ENCODE measurements around the gene NR3C1. TPM values are rescaled to one million over a fixed set of nuclear protein-coding genes. Genes with fewer than 3 reads are reported as not detected.

Gene NR3C1
- total RNA-seq, 1 donor from 2014 or later: 156 TPM

- DNase-seq: no peak
Observed at GRCh38 chr5:143425835-143426234, 22.3 kb upstream of the NR3C1 start.

GRCh38 chr5:143418140-143418866, 14.8 kb upstream of the NR3C1 start:
- DNase-seq: no peak

DNA sequence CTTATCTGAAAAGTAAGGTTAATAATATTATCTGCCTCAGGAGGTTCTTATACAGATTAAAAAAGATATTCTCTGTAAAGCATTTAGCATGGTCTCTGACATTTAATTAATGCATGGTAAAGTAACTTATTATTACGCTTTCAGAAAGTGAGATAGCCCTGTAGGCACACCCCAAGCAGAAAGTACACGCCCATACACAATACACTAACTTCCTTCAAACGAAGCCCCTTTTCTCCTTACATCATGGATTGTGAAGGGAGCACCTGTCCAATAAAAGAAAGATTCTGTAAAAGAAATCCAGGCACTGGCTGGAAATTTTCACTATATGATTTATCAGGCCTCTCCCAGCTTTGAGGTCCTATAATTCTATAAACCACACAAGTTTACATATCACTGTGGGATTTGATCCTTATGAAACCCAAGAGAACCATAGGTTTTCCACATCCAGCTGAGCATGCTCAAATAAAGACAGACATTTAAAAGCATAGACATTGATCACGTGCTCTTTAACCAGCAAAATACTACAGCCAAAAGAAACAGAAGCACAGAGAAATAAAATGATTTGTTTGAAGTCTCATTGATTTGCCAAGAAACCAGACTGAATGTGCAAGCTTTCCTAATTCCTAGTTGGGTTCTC, 14.1 kb upstream of the NR3C1 start:
- DNase-seq: no peak

- DNase-seq: no peak
Observed at GRCh38 chr5:143416411-143416810, 12.9 kb upstream of the NR3C1 start.

DNA sequence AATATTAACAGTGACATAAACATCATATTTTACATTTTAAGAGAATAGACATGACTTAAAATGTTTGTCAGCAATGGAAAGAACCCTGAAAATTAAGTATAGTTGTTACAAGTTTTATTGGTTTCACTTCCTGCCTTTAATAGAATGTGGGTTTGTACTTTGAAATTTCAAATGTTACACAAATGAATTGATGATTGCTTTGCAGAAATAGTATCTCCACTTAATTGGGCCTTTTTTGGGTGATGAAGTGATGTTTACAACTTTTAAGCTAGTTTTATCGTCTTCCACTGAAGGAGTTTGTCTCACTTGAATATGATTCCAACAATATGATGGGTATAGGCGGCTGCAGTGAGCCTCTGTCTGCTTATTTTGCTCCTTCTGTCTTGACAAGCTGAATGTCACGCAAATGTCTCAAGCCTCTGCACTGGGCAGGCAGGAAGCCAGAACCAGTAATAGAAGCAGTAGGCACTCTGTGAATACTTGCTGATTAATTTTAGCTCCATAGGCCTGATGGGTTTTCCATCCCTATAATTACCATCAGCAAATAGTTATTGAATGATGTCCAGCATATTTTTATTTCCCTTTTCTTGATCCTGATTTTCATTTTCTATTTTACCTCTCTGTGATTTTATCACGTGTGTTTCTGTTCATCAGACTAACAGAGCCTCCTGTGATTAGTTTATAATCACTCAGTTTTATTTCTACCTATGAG, 10.6 kb upstream of the NR3C1 start:
- DNase-seq: peak; percentile 58

DNA sequence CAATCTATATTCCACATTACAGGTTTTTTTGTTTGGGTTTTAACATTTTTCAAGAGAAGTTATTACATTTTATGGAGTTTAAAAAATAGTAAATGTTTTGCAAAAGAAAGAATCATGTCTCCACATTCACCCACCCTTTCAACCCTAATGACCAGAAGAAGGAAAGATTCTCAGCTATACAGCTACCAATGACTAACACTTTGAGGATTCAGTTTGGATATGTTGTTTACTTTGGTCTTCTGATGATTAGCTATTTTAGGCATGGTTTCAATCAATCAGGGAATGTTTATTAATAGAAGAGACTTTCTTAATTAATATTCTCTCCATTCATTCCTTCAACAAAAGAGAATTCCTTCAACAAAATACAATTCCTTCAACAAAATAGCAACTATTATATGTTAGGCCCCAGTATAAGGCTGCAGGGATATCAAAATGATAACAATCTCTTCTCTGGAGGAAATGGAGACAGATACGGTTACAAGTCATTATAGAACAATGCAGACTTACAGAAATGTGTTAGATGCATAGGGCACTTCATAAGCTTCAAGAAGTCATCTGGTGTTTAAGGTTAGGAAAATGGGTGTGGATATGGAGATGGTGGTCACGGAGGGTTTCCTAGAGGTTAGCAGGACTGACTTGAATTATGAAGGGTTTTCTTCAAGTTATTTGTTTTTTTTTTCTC, 9.3 kb upstream of the NR3C1 start:
- no peak for DNase-seq

GRCh38 chr5:143409926-143410325, 6.4 kb upstream of the NR3C1 start:
- no peak for DNase-seq

DNA sequence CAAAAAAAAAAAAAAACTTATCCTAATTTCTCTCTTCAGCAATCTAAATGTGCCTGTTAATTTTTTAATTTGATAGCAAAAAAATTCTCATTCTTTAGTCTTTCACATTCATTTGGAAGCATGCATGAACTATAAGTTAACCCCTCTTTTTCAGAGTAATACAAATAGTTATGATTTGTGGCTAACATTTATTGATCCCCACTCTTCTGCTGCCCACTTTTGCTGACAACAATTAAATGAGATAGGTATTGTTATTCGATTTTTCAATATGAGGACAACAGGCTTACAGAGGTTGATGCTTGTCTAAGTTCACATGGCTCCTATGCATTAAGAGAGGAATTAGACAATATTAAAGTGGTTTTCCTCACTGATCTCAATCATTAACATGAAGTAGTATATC, 2.9 kb upstream of the NR3C1 start:
- DNase-seq: no peak

- DNase-seq: no peak
Observed at GRCh38 chr5:143405849-143406098, 2.3 kb upstream of the NR3C1 start.

GRCh38 chr5:143405063-143405848, 1.8 kb upstream of the NR3C1 start:
- peak; percentile 94 for DNase-seq

DNA sequence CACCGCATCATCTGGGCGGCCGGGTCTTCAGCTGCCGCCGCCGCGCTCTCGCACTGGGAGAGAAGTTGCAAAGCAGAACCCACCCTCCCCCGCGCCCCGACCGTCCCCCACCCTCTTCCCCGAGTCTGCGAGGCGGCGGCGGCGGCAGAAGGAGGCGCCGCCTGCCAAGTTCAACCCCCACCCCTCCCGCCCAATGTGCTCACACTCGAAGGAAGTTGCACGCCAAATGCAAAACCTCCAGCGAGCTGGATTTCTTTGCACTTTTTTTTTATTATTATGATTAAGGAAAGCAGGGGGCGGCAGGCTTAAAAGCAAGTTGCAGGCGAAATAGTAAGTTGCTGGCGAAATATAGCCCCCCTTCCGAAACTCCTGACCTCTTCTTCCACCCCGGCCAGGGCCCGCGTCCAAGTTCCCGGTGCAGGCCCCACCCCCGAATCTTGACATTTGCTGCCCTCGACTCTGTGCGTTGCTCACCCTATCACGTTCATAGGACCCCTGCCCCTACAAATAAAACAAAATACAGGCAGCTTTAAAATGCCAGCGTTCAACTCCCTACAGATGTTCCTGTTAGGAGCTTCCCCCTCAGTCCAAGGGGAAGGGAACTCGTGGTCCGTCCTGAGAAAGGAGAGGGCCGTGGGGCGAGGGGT, 1.1 kb upstream of the NR3C1 start:
- peak; percentile 93 for DNase-seq

DNA sequence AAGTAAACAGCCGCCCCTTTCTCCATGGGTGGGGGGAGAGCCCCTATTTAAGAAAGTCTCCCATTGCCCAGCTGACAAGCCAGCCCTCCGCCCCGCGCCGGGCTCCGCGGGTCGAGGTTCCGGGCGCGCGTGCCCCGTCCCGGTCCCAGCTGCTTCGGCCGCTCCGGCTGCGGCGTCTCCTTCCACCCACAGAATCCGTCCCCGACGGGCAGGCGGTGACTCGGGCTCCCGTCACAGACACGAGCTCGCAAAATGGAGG, 223 bp downstream of the NR3C1 start:
- no peak for DNase-seq

DNA sequence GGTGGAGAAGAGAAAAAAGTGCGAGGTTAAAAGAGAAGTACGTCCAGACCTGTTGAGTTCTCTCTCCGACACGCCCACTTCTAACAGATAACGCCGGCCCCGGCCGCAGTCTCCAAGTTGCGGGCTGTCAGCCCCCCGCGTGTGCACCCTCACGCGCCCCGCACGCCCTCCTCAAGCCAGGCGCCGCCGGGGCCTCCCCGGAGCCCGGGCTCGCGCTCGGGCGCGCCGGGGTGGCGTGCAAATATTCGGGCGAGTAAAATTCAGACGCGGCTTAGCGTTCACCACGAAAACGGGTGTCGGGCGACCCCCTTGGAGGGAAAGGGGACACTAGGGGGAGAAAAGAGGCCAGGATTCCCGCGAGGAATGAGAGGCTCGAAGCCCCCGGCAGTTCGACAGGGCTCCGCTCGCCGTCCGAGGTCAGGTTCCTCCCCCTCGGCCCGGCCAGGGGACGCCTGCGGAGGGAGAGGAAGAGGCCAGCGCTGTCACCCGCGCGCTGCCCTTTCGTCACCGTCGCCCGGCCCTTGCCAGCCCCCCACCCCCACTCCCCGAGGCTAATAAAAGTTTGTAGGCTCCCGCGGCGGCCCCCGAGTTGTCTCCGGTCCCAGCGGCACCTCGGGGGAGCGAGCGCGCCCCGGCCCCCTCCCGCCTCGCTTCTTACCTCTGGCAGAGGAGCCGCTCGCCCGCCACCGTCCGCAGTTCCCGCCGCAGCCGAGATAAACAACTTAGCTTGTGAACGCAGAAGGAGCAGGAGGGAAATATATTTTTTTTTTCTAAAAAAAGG, 743 bp downstream of the NR3C1 start:
- DNase-seq: peak; percentile 64

DNA sequence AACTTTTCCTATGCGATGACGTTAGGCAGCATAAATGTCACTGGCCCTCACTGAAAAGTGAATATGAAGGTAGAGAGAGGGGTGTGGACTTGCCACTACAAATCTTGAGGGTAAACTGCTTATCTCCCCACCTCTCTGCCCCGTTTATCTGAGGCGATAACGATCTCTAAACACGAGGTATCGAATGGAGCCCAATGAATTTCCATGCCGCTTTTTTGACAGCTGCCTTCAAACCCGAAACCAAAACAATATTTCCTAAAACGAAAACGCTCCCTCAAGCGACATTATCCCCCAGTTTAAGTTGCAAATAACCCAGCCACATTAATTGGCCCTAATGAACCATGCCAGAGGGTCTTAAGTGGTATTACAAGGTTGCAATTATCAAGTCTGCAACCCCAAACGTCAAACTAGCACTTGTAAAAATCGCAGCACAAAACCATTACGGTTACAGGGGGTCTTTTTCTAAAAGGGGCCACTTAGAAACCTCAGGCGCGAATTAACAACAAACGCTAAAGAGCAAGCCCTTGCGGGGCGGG, 1.4 kb downstream of the NR3C1 start:
- DNase-seq: peak; percentile 41

- no peak for DNase-seq
Observed at GRCh38 chr5:143401227-143402016, 2.1 kb downstream of the NR3C1 start.

DNA sequence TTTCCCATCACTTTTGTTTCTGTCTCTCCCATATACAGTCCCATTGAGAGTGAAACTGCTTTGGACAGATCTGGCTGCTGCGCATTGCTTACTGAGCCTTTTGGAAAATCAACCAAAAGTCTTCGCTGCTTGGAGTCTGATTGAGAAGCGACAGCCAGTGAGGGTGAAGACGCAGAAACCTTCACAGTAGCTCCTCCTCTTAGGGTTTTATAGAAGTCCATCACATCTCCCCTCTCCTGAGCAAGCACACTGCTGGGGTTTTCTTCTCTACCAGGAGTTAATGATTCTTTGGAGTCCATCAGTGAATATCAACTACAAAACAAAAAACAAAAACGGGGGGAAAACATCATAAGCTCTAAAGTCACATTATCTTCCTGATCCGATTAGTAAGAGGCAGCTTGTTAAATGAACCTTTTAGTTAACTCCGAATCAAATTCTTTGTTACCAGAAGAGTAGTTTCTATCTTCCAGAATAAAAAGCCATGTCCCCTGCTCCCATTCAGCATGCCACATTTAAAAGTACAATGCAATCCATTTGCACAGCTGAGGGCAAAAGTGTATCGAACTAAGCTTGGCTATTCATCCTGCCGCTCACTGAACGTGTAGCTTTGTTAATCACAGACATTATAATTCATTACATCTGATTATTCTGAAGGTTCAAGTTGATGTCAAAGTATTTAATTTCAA, 2.8 kb downstream of the NR3C1 start:
- DNase-seq: no peak

GRCh38 chr5:143399616-143400540, 3.6 kb downstream of the NR3C1 start:
- no peak for DNase-seq

GRCh38 chr5:143398451-143399237, 4.8 kb downstream of the NR3C1 start:
- no peak for DNase-seq

All from tongue (tissue), 2 donors.